Neural progenitor cell (in vitro differentiated cells): ENCODE data around the gene VAMP7. TPM values are rescaled to one million over a fixed set of nuclear protein-coding genes. Genes with fewer than 3 reads are reported as not detected.

ENCODE experiments used
- DNase-seq: peaks from one replicate; pipeline ENCODE4 v3.0.0-alpha.2; 2016; ENCODE audit warnings: low spot score
- H2AFZ ChIP-seq: fragments of 200-600 bp; sonication (generic); replicated peaks from 2 replicates; pipeline ENCODE4 v1.6.1; 2016; ENCODE audit warnings: antibody characterized with exemption
- H3F3A ChIP-seq: fragments of 200-600 bp; sonication (generic); 2 replicates; pipeline ENCODE4 v1.6.1; 2016; ENCODE audit warnings: antibody characterized with exemption, low read depth
- H3K27ac ChIP-seq: fragments of 200-600 bp; sonication (generic); 2 replicates; pipeline ENCODE4 v1.5.1; 2016; ENCODE audit warnings: mild to moderate bottlenecking
- H3K27me3 ChIP-seq: fragments of 200-600 bp; sonication (generic); 2 replicates; pipeline ENCODE4 v1.6.1; 2016; ENCODE audit warnings: mild to moderate bottlenecking, moderate library complexity
- H3K36me3 ChIP-seq: fragments of 200-600 bp; sonication (generic); 2 replicates; pipeline ENCODE4 v1.5.1; 2016
- H3K4me1 ChIP-seq: fragments of 200-600 bp; sonication (generic); 2 replicates; pipeline ENCODE4 v1.6.1; 2016; ENCODE audit warnings: mixed run types
- H3K4me2 ChIP-seq: fragments of 200-600 bp; sonication (generic); 2 replicates; pipeline ENCODE4 v1.6.1; 2016
- H3K4me3 ChIP-seq: fragments of 200-600 bp; sonication (generic); 2 replicates; pipeline ENCODE4 v1.5.1; 2016
- H3K79me2 ChIP-seq: fragments of 200-600 bp; sonication (generic); 2 replicates; pipeline ENCODE4 v1.6.1; 2016; ENCODE audit warnings: low read depth
- H3K9ac ChIP-seq: fragments of 200-600 bp; sonication (generic); 2 replicates; pipeline ENCODE4 v1.6.1; 2016
- H3K9me3 ChIP-seq: fragments of 200-600 bp; sonication (generic); 2 replicates; pipeline ENCODE4 v1.5.1; 2016; ENCODE audit warnings: low read depth
- H4K20me1 ChIP-seq: fragments of 200-600 bp; sonication (generic); 2 replicates; pipeline ENCODE4 v1.6.1; 2016; ENCODE audit warnings: low read depth
- H3K27ac Mint-ChIP-seq: 3 replicates; pipeline ENCODE4 v1.8.0; 2021; ENCODE audit warnings: mixed read lengths
- H3K27me3 Mint-ChIP-seq: 2 replicates; pipeline ENCODE4 v1.8.0; 2022; ENCODE audit warnings: low read depth, mild to moderate bottlenecking, inconsistent platforms, moderate library complexity, mixed read lengths; ENCODE audit not compliant: insufficient read depth
- H3K36me3 Mint-ChIP-seq: 3 replicates; pipeline ENCODE4 v1.8.0; 2021; ENCODE audit warnings: mixed read lengths
- H3K4me1 Mint-ChIP-seq: 3 replicates; pipeline ENCODE4 v1.8.0; 2021; ENCODE audit warnings: mixed read lengths
- H3K4me3 Mint-ChIP-seq: 3 replicates; pipeline ENCODE4 v1.8.0; 2021; ENCODE audit warnings: mild to moderate bottlenecking, moderate library complexity, mixed read lengths
- H3K9me3 Mint-ChIP-seq: 3 replicates; pipeline ENCODE4 v1.8.0; 2020; ENCODE audit warnings: mixed read lengths
- EZH2 ChIP-seq: fragments of 200-600 bp; sonication (generic); IDR thresholded peaks from 2 replicates; pipeline ENCODE4 v1.6.1; 2017; ENCODE audit warnings: antibody characterized with exemption, mild to moderate bottlenecking, moderate library complexity
- EZH2phosphoT487 ChIP-seq: fragments of 200-600 bp; sonication (generic); IDR thresholded peaks from 2 replicates; pipeline ENCODE4 v1.6.1; 2017; ENCODE audit warnings: antibody characterized with exemption
- total RNA-seq: library from RNA; depleted of rRNA; stranded (reverse); fragments of >200 nt; gene quantifications from 2 replicates; pipeline ENCODE4 v1.2.3, GENCODE V29; 2015; ENCODE audit warnings: low replicate concordance
- TF ChIP-seq, protein P1 (sequence below): fragments of 200-600 bp; sonication (generic); IDR thresholded peaks from 2 replicates; pipeline ENCODE4 v1.5.1; 2017; ENCODE audit warnings: antibody characterized with exemption, mild to moderate bottlenecking

The VAMP7 gene
- total RNA-seq, 1 donor from 2014 or later = 43.8 TPM

DNA sequence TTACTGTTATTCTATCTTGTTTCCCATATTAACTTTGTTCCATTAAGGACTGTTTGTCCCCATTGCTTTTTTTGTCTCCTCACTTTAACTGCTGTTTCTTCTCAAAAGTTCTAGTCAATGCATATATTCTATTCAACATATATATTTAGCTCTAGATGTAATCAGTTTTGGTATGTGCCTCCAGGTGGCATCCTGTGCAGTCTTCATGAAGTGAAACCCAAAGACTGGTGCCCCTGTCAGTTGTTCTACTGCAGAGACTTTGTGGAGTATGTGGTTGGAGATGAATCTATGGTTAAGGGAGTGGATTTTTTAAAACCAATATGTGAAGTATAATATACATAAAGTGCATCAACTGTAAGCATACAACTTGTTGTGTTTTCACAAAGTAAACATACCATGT lies 57.0 kb downstream of the VAMP7 start:
- no peak overlapping the region for H3K4me3 Mint-ChIP-seq
- H3K36me3 Mint-ChIP-seq = peaks cover 1% of the 10 kb centered on the region

DNA sequence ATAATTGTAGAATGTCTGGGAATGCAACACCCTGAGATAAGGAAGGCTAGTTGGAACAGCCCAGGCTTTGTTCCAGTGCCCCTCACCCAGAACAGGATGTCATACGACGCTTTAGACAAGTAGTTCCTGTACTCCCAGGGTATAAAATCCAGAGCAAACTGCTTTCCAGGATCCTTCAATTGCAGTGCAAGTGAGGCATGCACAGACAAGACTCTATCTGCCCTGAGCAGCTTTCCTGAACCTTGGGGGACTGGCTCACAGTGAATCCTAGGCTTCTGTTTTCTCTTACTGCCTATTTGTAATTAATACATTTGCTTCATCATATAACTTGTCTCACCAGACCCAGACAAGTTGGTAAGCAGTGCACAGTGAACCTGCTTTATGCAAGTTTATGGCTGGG lies 68.0 kb downstream of the VAMP7 start:
- Mint-ChIP-seq H3K27ac (no peak overlapping the region), H3K4me3 (no peak overlapping the region), H3K9me3 (no peaks in the 10 kb centered on the region), H3K27me3 (no peaks in the 10 kb centered on the region), H3K36me3 (no peaks in the 10 kb centered on the region), H3K4me1 (no peaks in the 10 kb centered on the region)
- H3K9me3 ChIP-seq = peaks cover 11% of the 10 kb centered on the region
- H3K27me3 ChIP-seq = no peaks in the 10 kb centered on the region
- H3K4me2 ChIP-seq = no peak overlapping the region
- no peaks in the 10 kb centered on the region for H3K36me3 ChIP-seq
- H2AFZ ChIP-seq = no peak overlapping the region
- H3K9ac ChIP-seq = no peak overlapping the region
- DNase-seq = no peak
- no peaks in the 10 kb centered on the region for H3K4me1 ChIP-seq
- no peaks in the 10 kb centered on the region for H3K79me2 ChIP-seq
- no peaks in the 10 kb centered on the region for H3F3A ChIP-seq
- TF ChIP-seq, protein P1, sequence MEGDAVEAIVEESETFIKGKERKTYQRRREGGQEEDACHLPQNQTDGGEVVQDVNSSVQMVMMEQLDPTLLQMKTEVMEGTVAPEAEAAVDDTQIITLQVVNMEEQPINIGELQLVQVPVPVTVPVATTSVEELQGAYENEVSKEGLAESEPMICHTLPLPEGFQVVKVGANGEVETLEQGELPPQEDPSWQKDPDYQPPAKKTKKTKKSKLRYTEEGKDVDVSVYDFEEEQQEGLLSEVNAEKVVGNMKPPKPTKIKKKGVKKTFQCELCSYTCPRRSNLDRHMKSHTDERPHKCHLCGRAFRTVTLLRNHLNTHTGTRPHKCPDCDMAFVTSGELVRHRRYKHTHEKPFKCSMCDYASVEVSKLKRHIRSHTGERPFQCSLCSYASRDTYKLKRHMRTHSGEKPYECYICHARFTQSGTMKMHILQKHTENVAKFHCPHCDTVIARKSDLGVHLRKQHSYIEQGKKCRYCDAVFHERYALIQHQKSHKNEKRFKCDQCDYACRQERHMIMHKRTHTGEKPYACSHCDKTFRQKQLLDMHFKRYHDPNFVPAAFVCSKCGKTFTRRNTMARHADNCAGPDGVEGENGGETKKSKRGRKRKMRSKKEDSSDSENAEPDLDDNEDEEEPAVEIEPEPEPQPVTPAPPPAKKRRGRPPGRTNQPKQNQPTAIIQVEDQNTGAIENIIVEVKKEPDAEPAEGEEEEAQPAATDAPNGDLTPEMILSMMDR = no peak
- TF ChIP-seq EZH2phosphoT487 (no peak), EZH2 (no peak)
- no peaks in the 10 kb centered on the region for H4K20me1 ChIP-seq
- H3K4me3 ChIP-seq = no peak overlapping the region
- H3K27ac ChIP-seq = no peak overlapping the region

More for the DNA sequence above, 57.0 kb downstream of the VAMP7 start:
- Mint-ChIP-seq H3K4me1 (no peaks in the 10 kb centered on the region), H3K9me3 (peaks cover 28% of the 10 kb centered on the region), H3K27me3 (no peaks in the 10 kb centered on the region), H3K27ac (no peak overlapping the region)
- Histone ChIP-seq H2AFZ (no peak overlapping the region), H4K20me1 (no peaks in the 10 kb centered on the region), H3K4me3 (no peak overlapping the region), H3F3A (no peaks in the 10 kb centered on the region), H3K4me2 (no peak overlapping the region), H3K4me1 (no peaks in the 10 kb centered on the region), H3K27me3 (no peaks in the 10 kb centered on the region), H3K27ac (no peak overlapping the region), H3K9me3 (peaks cover 5% of the 10 kb centered on the region), H3K36me3 (no peaks in the 10 kb centered on the region), H3K9ac (no peak overlapping the region), H3K79me2 (no peaks in the 10 kb centered on the region)
- DNase-seq = no peak
- TF ChIP-seq EZH2phosphoT487 = no peak
- TF ChIP-seq, protein P1 = no peak
- no peak for TF ChIP-seq EZH2

DNA sequence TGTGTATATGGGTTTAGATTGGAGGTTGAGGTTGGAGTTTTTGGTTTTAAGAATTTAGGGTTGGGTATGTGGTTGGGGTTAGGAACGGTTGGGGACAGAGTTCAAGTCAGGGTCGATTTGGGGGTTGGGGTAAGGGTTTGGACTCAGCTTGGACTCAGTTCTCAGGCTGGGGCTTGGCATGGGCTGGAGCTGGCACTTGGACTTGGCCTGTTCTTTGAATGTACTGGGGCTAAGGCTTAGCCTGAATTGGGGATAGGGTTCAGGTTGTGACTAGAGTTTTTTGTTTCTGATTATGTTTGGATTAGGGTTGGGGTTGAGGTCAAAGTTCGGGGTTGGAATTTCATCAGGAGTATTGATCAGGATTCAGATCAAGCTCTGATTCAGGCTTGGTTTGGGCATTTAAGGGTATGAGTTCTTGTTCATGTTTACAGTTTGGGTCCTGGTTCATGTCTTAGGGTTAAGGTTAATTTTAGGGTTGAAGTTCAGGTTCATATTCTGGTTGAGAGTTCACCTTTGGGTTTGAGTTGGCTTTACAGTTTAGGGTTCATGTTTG lies 70.2 kb downstream of the VAMP7 start:
- no peak overlapping the region for H3K4me2 ChIP-seq
- no peak overlapping the region for H2AFZ ChIP-seq
- H3K4me1 Mint-ChIP-seq = no peaks in the 10 kb centered on the region
- no peaks in the 10 kb centered on the region for H3F3A ChIP-seq
- peaks cover 6% of the 10 kb centered on the region for H3K9me3 Mint-ChIP-seq
- H3K27me3 ChIP-seq = no peaks in the 10 kb centered on the region
- no peaks in the 10 kb centered on the region for H4K20me1 ChIP-seq
- H3K9ac ChIP-seq = no peak overlapping the region
- no peak overlapping the region for H3K4me3 Mint-ChIP-seq
- H3K27me3 Mint-ChIP-seq = peaks cover 2% of the 10 kb centered on the region
- no peak for DNase-seq
- H3K36me3 Mint-ChIP-seq = no peaks in the 10 kb centered on the region
- TF ChIP-seq, protein P1 = no peak
- TF ChIP-seq EZH2phosphoT487 = no peak
- TF ChIP-seq EZH2 = no peak
- H3K4me1 ChIP-seq = no peaks in the 10 kb centered on the region
- peaks cover 4% of the 10 kb centered on the region for H3K9me3 ChIP-seq
- no peaks in the 10 kb centered on the region for H3K79me2 ChIP-seq
- no peak overlapping the region for H3K27ac ChIP-seq
- H3K27ac Mint-ChIP-seq = no peak overlapping the region
- H3K36me3 ChIP-seq = no peaks in the 10 kb centered on the region
- no peak overlapping the region for H3K4me3 ChIP-seq
